ENCODE measurements around the gene TST.

Gene TST

GRCh38 chr22:37021041-37021440, 1.8 kb upstream of the TST start:
- no peak overlapping the region for H3K27ac ChIP-seq (ENCODE audit: low read depth, low read length)
- H3K4me3 ChIP-seq (ENCODE audit: low read depth, low read length): no peak overlapping the region
- no peak overlapping the region for H2AFZ ChIP-seq (ENCODE audit: low read length, unreplicated experiment)
- H3K27me3 ChIP-seq (ENCODE audit: insufficient read depth, low read length): no peaks in the 10 kb centered on the region
- no peaks in the 10 kb centered on the region for H3K36me3 ChIP-seq (ENCODE audit: insufficient read depth, low read length)
- H3K79me2 ChIP-seq (ENCODE audit: control insufficient read depth, insufficient read depth, low read length, unreplicated experiment): peaks cover 6% of the 10 kb centered on the region
- H3K4me1 ChIP-seq (ENCODE audit: control insufficient read depth, insufficient read depth, low read length, unreplicated experiment): no peaks in the 10 kb centered on the region

GRCh38 chr22:37020192-37020479, 889 bp upstream of the TST start:
- Histone ChIP-seq H2AFZ (ENCODE audit: low read length, unreplicated experiment) (peak overlapping the region; percentile 68), H3K27ac (ENCODE audit: low read depth, low read length) (no peak overlapping the region), H3K27me3 (ENCODE audit: insufficient read depth, low read length) (no peaks in the 10 kb centered on the region), H3K79me2 (ENCODE audit: control insufficient read depth, insufficient read depth, low read length, unreplicated experiment) (peaks cover 6% of the 10 kb centered on the region), H3K36me3 (ENCODE audit: insufficient read depth, low read length) (no peaks in the 10 kb centered on the region), H3K4me3 (ENCODE audit: low read depth, low read length) (peak overlapping the region; percentile 95), H3K4me1 (ENCODE audit: control insufficient read depth, insufficient read depth, low read length, unreplicated experiment) (no peaks in the 10 kb centered on the region)

- no peaks in the 10 kb centered on the region for H3K4me1 ChIP-seq (ENCODE audit: control insufficient read depth, insufficient read depth, low read length, unreplicated experiment)
- no peaks in the 10 kb centered on the region for H3K27me3 ChIP-seq (ENCODE audit: insufficient read depth, low read length)
- no peak overlapping the region; the same call in 1 of the 2 replicates for H3K27ac ChIP-seq (ENCODE audit: low read depth, low read length)
- no peaks in the 10 kb centered on the region for H3K36me3 ChIP-seq (ENCODE audit: insufficient read depth, low read length)
- peak overlapping the region; percentile 95 for H3K4me3 ChIP-seq (ENCODE audit: low read depth, low read length)
- H2AFZ ChIP-seq (ENCODE audit: low read length, unreplicated experiment): peak overlapping the region; percentile 68
- peaks cover 6% of the 10 kb centered on the region for H3K79me2 ChIP-seq (ENCODE audit: control insufficient read depth, insufficient read depth, low read length, unreplicated experiment)
Observed at GRCh38 chr22:37018815-37019308, 385 bp downstream of the TST start.

GRCh38 chr22:37018086-37018814, 997 bp downstream of the TST start:
- no peak overlapping the region for H3K27ac ChIP-seq (ENCODE audit: low read depth, low read length)
- no peak overlapping the region for H2AFZ ChIP-seq (ENCODE audit: low read length, unreplicated experiment)

GRCh38 chr22:37017356-37017755, 1.9 kb downstream of the TST start:
- Histone ChIP-seq H3K27me3 (ENCODE audit: insufficient read depth, low read length) (no peaks in the 10 kb centered on the region), H3K4me3 (ENCODE audit: low read depth, low read length) (no peak overlapping the region), H3K79me2 (ENCODE audit: control insufficient read depth, insufficient read depth, low read length, unreplicated experiment) (peaks cover 6% of the 10 kb centered on the region), H2AFZ (ENCODE audit: low read length, unreplicated experiment) (no peak overlapping the region), H3K27ac (ENCODE audit: low read depth, low read length) (no peak overlapping the region), H3K4me1 (ENCODE audit: control insufficient read depth, insufficient read depth, low read length, unreplicated experiment) (no peaks in the 10 kb centered on the region), H3K36me3 (ENCODE audit: insufficient read depth, low read length) (no peaks in the 10 kb centered on the region)

More at GRCh38 chr22:37018086-37018814, 997 bp downstream of the TST start:
- no peaks in the 10 kb centered on the region for H3K27me3 ChIP-seq (ENCODE audit: insufficient read depth, low read length)
- no peaks in the 10 kb centered on the region for H3K4me1 ChIP-seq (ENCODE audit: control insufficient read depth, insufficient read depth, low read length, unreplicated experiment)
- peaks cover 6% of the 10 kb centered on the region for H3K79me2 ChIP-seq (ENCODE audit: control insufficient read depth, insufficient read depth, low read length, unreplicated experiment)
- no peaks in the 10 kb centered on the region for H3K36me3 ChIP-seq (ENCODE audit: insufficient read depth, low read length)
- peak overlapping the region; percentile 95 for H3K4me3 ChIP-seq (ENCODE audit: low read depth, low read length)

- Histone ChIP-seq H3K27me3 (ENCODE audit: insufficient read depth, low read length) (no peaks in the 10 kb centered on the region), H3K36me3 (ENCODE audit: insufficient read depth, low read length) (no peaks in the 10 kb centered on the region), H2AFZ (ENCODE audit: low read length, unreplicated experiment) (no peak overlapping the region), H3K27ac (ENCODE audit: low read depth, low read length) (no peak overlapping the region), H3K4me1 (ENCODE audit: control insufficient read depth, insufficient read depth, low read length, unreplicated experiment) (no peaks in the 10 kb centered on the region), H3K79me2 (ENCODE audit: control insufficient read depth, insufficient read depth, low read length, unreplicated experiment) (peaks cover 6% of the 10 kb centered on the region), H3K4me3 (ENCODE audit: low read depth, low read length) (no peak overlapping the region)
Observed at GRCh38 chr22:37016134-37016910, 2.9 kb downstream of the TST start.

GRCh38 chr22:37015587-37015878, 3.7 kb downstream of the TST start:
- H3K4me3 ChIP-seq (ENCODE audit: low read depth, low read length): no peak overlapping the region
- peaks cover 6% of the 10 kb centered on the region for H3K79me2 ChIP-seq (ENCODE audit: control insufficient read depth, insufficient read depth, low read length, unreplicated experiment)
- H3K36me3 ChIP-seq (ENCODE audit: insufficient read depth, low read length): no peaks in the 10 kb centered on the region
- H3K27ac ChIP-seq (ENCODE audit: low read depth, low read length): no peak overlapping the region
- no peaks in the 10 kb centered on the region for H3K27me3 ChIP-seq (ENCODE audit: insufficient read depth, low read length)
- H2AFZ ChIP-seq (ENCODE audit: low read length, unreplicated experiment): no peak overlapping the region
- H3K4me1 ChIP-seq (ENCODE audit: control insufficient read depth, insufficient read depth, low read length, unreplicated experiment): no peaks in the 10 kb centered on the region

- Histone ChIP-seq H3K27ac (ENCODE audit: low read depth, low read length) (no peak overlapping the region), H3K4me1 (ENCODE audit: control insufficient read depth, insufficient read depth, low read length, unreplicated experiment) (no peaks in the 10 kb centered on the region), H2AFZ (ENCODE audit: low read length, unreplicated experiment) (no peak overlapping the region), H3K27me3 (ENCODE audit: insufficient read depth, low read length) (no peaks in the 10 kb centered on the region), H3K36me3 (ENCODE audit: insufficient read depth, low read length) (no peaks in the 10 kb centered on the region), H3K4me3 (ENCODE audit: low read depth, low read length) (no peak overlapping the region), H3K79me2 (ENCODE audit: control insufficient read depth, insufficient read depth, low read length, unreplicated experiment) (peaks cover 3% of the 10 kb centered on the region)
Observed at GRCh38 chr22:37014835-37015586, 4.2 kb downstream of the TST start.

GRCh38 chr22:37014415-37014806, 4.8 kb downstream of the TST start:
- Histone ChIP-seq H3K27ac (ENCODE audit: low read depth, low read length) (no peak overlapping the region), H3K4me1 (ENCODE audit: control insufficient read depth, insufficient read depth, low read length, unreplicated experiment) (no peaks in the 10 kb centered on the region), H3K4me3 (ENCODE audit: low read depth, low read length) (no peak overlapping the region), H2AFZ (ENCODE audit: low read length, unreplicated experiment) (no peak overlapping the region), H3K27me3 (ENCODE audit: insufficient read depth, low read length) (no peaks in the 10 kb centered on the region), H3K79me2 (ENCODE audit: control insufficient read depth, insufficient read depth, low read length, unreplicated experiment) (peaks cover 3% of the 10 kb centered on the region), H3K36me3 (ENCODE audit: insufficient read depth, low read length) (no peaks in the 10 kb centered on the region)

- 0 out of 2 replicates have a peak, but pooled peaks cover 1% of the 10 kb centered on the region for H3K27me3 ChIP-seq (ENCODE audit: insufficient read depth, low read length)
- H3K4me1 ChIP-seq (ENCODE audit: control insufficient read depth, insufficient read depth, low read length, unreplicated experiment): no peaks in the 10 kb centered on the region
- no peaks in the 10 kb centered on the region for H3K79me2 ChIP-seq (ENCODE audit: control insufficient read depth, insufficient read depth, low read length, unreplicated experiment)
- no peaks in the 10 kb centered on the region for H3K36me3 ChIP-seq (ENCODE audit: insufficient read depth, low read length)
- no peak overlapping the region for H3K27ac ChIP-seq (ENCODE audit: low read depth, low read length)
- no peak overlapping the region for H2AFZ ChIP-seq (ENCODE audit: low read length, unreplicated experiment)
- no peak overlapping the region for H3K4me3 ChIP-seq (ENCODE audit: low read depth, low read length)
Observed at GRCh38 chr22:37012956-37013355, 6.3 kb downstream of the TST start.

Data from ACC112 (cell line).